IMR-90 (cell line): ENCODE data around the gene GKN1. TPM values are rescaled to one million over a fixed set of nuclear protein-coding genes. Genes with fewer than 3 reads are reported as not detected.

Experiments used
- ATAC-seq: fragments of 200-7000 bp; cut with Tn5 transposase; 2 replicates; pipeline ENCODE4 v1.9.1; 2020; ENCODE audit warnings: low read depth, mild to moderate bottlenecking, moderate library complexity
- BruUV-seq: library from RNA; stranded (reverse); fragments of 400-500 nt; replicated peaks from 2 replicates; lab custom pipeline; 2021; lab: Mats Ljungman, UMichigan
- CTCF ChIA-PET: fragments of 300-600 bp; formaldehyde crosslinking; extraction: SDS; loops from one replicate; lab custom pipeline; 2021; ENCODE audit warnings: antibody characterized with exemption; lab: Yijun Ruan, JAX
- POLR2A ChIA-PET: fragments of 300-600 bp; sonication (Branson Sonifier 250); formaldehyde crosslinking; loops from one replicate; lab custom pipeline; 2022; ENCODE audit warnings: antibody characterized with exemption; ENCODE audit not compliant: unreplicated experiment; lab: Charles Lee
- DNase-seq: peaks from one replicate; pipeline ENCODE4 v3.0.0; 2013
- H2AFZ ChIP-seq: replicated peaks from 2 replicates; pipeline ENCODE3; 2013; ENCODE audit warnings: low read length, mild to moderate bottlenecking; ENCODE audit not compliant: poor library complexity
- H2AK5ac ChIP-seq: 2 replicates; pipeline ENCODE4 v1.6.1; 2013; ENCODE audit warnings: low read depth, low read length, inconsistent platforms
- H2AK9ac ChIP-seq: replicated peaks from 2 replicates; pipeline ENCODE3; 2013; ENCODE audit warnings: mild to moderate bottlenecking, low read depth, low read length, moderate library complexity; ENCODE audit not compliant: poor library complexity
- H2BK120ac ChIP-seq: 2 replicates; pipeline ENCODE4 v1.6.1; 2013; ENCODE audit warnings: low read depth, low read length, inconsistent platforms
- H2BK15ac ChIP-seq: 3 replicates; pipeline ENCODE4 v1.6.1; 2013; ENCODE audit warnings: low read depth, low read length, inconsistent platforms
- H2BK20ac ChIP-seq: 2 replicates; pipeline ENCODE4 v1.6.1; 2013; ENCODE audit warnings: low read depth, mild to moderate bottlenecking, inconsistent platforms, low read length, moderate library complexity
- H2BK5ac ChIP-seq: 2 replicates; pipeline ENCODE4 v1.6.1; 2013; ENCODE audit warnings: mild to moderate bottlenecking, low read depth, low read length, inconsistent platforms; ENCODE audit not compliant: poor library complexity, severe bottlenecking
- H3K14ac ChIP-seq: replicated peaks from 2 replicates; pipeline ENCODE4 v1.6.1; 2013; ENCODE audit warnings: low read depth, low read length, inconsistent platforms
- H3K18ac ChIP-seq: 2 replicates; pipeline ENCODE4 v1.6.1; 2013; ENCODE audit warnings: low read depth, low read length, control low read depth
- H3K23ac ChIP-seq: 2 replicates; pipeline ENCODE4 v1.6.1; 2013; ENCODE audit warnings: low read depth, low read length, inconsistent platforms
- H3K27ac ChIP-seq: 2 replicates; pipeline ENCODE4 v1.5.1; 2013; ENCODE audit warnings: mild to moderate bottlenecking, control low read depth, low read length; ENCODE audit not compliant: insufficient read depth
- H3K27me3 ChIP-seq: 2 replicates; pipeline ENCODE4 v1.6.1; 2013; ENCODE audit warnings: low read length; ENCODE audit not compliant: control insufficient read depth, insufficient read depth
- H3K36me3 ChIP-seq: 2 replicates; pipeline ENCODE4 v1.6.1; 2013; ENCODE audit warnings: low read length, mixed read lengths; ENCODE audit not compliant: control insufficient read depth, insufficient read depth
- H3K4ac ChIP-seq: 2 replicates; pipeline ENCODE4 v1.6.1; 2013; ENCODE audit warnings: low read depth, low read length, inconsistent platforms
- H3K4me1 ChIP-seq: 2 replicates; pipeline ENCODE4 v1.6.1; 2013; ENCODE audit warnings: low read length, mixed read lengths; ENCODE audit not compliant: control insufficient read depth, insufficient read depth
- H3K4me2 ChIP-seq: 2 replicates; pipeline ENCODE4 v1.6.1; 2013; ENCODE audit warnings: low read depth, mild to moderate bottlenecking, control low read depth, low read length, moderate library complexity
- H3K4me3 ChIP-seq: 2 replicates; pipeline ENCODE4 v1.5.1; 2013; ENCODE audit warnings: low read depth, mild to moderate bottlenecking, control low read depth, low read length, moderate library complexity; ENCODE audit not compliant: insufficient read depth
- H3K56ac ChIP-seq: 2 replicates; pipeline ENCODE4 v1.6.1; 2013; ENCODE audit warnings: low read length, inconsistent platforms; ENCODE audit not compliant: insufficient read depth; ENCODE audit errors: extremely low read depth
- H3K79me1 ChIP-seq, 2 experiments: 2 replicates each; pipeline ENCODE4 v1.6.1; 2013; ENCODE audit warnings: low read length in 2 of 2, inconsistent platforms in 1 of 2, low read depth in 1 of 2
- H3K9ac ChIP-seq: 2 replicates; pipeline ENCODE4 v1.6.1; 2013; ENCODE audit warnings: low read depth, low read length, control low read depth
- H3K9me1 ChIP-seq: 2 replicates; pipeline ENCODE4 v1.6.1; 2013; ENCODE audit warnings: low read length, inconsistent platforms; ENCODE audit not compliant: insufficient read depth
- H3K9me3 ChIP-seq: 2 replicates; pipeline ENCODE4 v1.6.1; 2013; ENCODE audit warnings: low read length; ENCODE audit not compliant: control insufficient read depth, insufficient read depth
- H4K20me1 ChIP-seq: 2 replicates; pipeline ENCODE4 v1.6.1; 2013; ENCODE audit warnings: low read length, inconsistent platforms; ENCODE audit not compliant: insufficient read depth
- H4K5ac ChIP-seq: 2 replicates; pipeline ENCODE4 v1.6.1; 2013; ENCODE audit warnings: mild to moderate bottlenecking, low read depth, low read length, control low read depth
- H4K8ac ChIP-seq, 2 experiments: 2 replicates each; pipeline ENCODE4 v1.6.1; 2013; ENCODE audit warnings: low read depth in 2 of 2, low read length in 2 of 2, control low read depth in 1 of 2, inconsistent platforms in 1 of 2
- H4K91ac ChIP-seq: 2 replicates; pipeline ENCODE4 v1.6.1; 2013; ENCODE audit warnings: low read depth, low read length, inconsistent platforms; ENCODE audit not compliant: insufficient read depth
- BHLHE40 ChIP-seq: fragments of 150-350 bp; IDR thresholded peaks from 2 replicates; pipeline ENCODE4 v1.6.1; 2016; ENCODE audit warnings: mild to moderate bottlenecking, low read depth, low read length
- CEBPB ChIP-seq: IDR thresholded peaks from 2 replicates; pipeline ENCODE4 v1.6.1; 2012; ENCODE audit warnings: low read depth, low read length, improper control_type of control experiment
- CHD1 ChIP-seq: IDR thresholded peaks from 2 replicates; pipeline ENCODE4 v1.6.1; 2012; ENCODE audit warnings: low read depth, low read length, improper control_type of control experiment
- FOS ChIP-seq: fragments of 150-350 bp; IDR thresholded peaks from 2 replicates; pipeline ENCODE4 v1.6.1; 2016; ENCODE audit warnings: low read depth, low read length
- MAFK ChIP-seq: IDR thresholded peaks from 2 replicates; pipeline ENCODE4 v1.6.1; 2012; ENCODE audit warnings: low read depth, low read length, improper control_type of control experiment
- MAZ ChIP-seq: IDR thresholded peaks from 2 replicates; pipeline ENCODE4 v1.6.1; 2012; ENCODE audit warnings: low read depth, mild to moderate bottlenecking, low read length, improper control_type of control experiment, moderate library complexity, borderline replicate concordance
- MXI1 ChIP-seq: IDR thresholded peaks from 2 replicates; pipeline ENCODE4 v1.6.1; 2012; ENCODE audit warnings: low read depth, mild to moderate bottlenecking, low read length, moderate library complexity, borderline replicate concordance
- NFE2L2 ChIP-seq: fragments of 150-350 bp; IDR thresholded peaks from 2 replicates; pipeline ENCODE4 v1.6.1; 2016; ENCODE audit warnings: low read depth, mild to moderate bottlenecking, low read length
- POLR2A ChIP-seq: IDR thresholded peaks from 2 replicates; pipeline ENCODE4 v1.6.1; 2012; ENCODE audit warnings: mild to moderate bottlenecking, low read depth, low read length
- RAD21 ChIP-seq: IDR thresholded peaks from 2 replicates; pipeline ENCODE4 v1.6.1; 2012; ENCODE audit warnings: low read length, improper control_type of control experiment
- RCOR1 ChIP-seq: IDR thresholded peaks from 2 replicates; pipeline ENCODE4 v1.6.1; 2012; ENCODE audit warnings: mild to moderate bottlenecking, low read length, improper control_type of control experiment; ENCODE audit not compliant: insufficient replicate concordance
- SMC3 ChIP-seq: fragments of 150-350 bp; IDR thresholded peaks from 2 replicates; pipeline ENCODE4 v1.6.1; 2016; ENCODE audit warnings: low read depth, mild to moderate bottlenecking, antibody characterized with exemption, low read length, moderate library complexity
- WGBS, 2 experiments: methylation state at CpG; one replicate each; pipeline versions ENCODE4 v1.1.5 to v1.1.7; 2013; ENCODE audit warnings: missing lambda C conversion rate in 2 of 2; ENCODE audit not compliant: insufficient read length in 1 of 2; ENCODE audit errors: extremely low coverage in 2 of 2; 5-methylcytosine and 5-hydroxymethylcytosine counted together
- dilution Hi-C: fragments of 300-500 bp; cut with HindIII; formaldehyde crosslinking; loops from one replicate; pipeline ENCODE4 v1.14.3; 2018; ENCODE audit warnings: low sequenced_read_pairs; ENCODE audit not compliant: unreplicated experiment
- in situ Hi-C: fragments of 300-500 bp; cut with MboI; formaldehyde crosslinking; loops from 3 replicates; pipeline ENCODE4 v1.14.3; 2019; ENCODE audit warnings: low sequenced_read_pairs, inconsistent platforms, mixed read lengths
- intact Hi-C: fragments of 100-400 bp; cut with micrococcal nuclease; formaldehyde crosslinking; loops from 2 replicates; pipeline ENCODE4 v1.10.0; 2022
- polyA plus RNA-seq, 3 experiments: library from polyadenylated mRNA; depleted of rRNA; stranded (reverse); fragments of >200 nt; gene quantifications; 2 replicates each; pipeline ENCODE4 v1.2.3, GENCODE V29; 2012; ENCODE audit warnings: low replicate concordance in 1 of 3
- total RNA-seq: library from RNA; depleted of rRNA; stranded (reverse); fragments of >200 nt; gene quantifications from 2 replicates; pipeline ENCODE4 v1.2.3, GENCODE V29; 2012
- TF ChIP-seq, protein P1 (sequence below): fragments of 150-350 bp; IDR thresholded peaks from 2 replicates; pipeline ENCODE4 v1.6.1; 2016; ENCODE audit warnings: low read depth, mild to moderate bottlenecking, low read length, moderate library complexity, borderline replicate concordance
- TF ChIP-seq, protein P2 (sequence below): fragments of 150-350 bp; IDR thresholded peaks from 2 replicates; pipeline ENCODE4 v1.6.1; 2017; ENCODE audit warnings: mild to moderate bottlenecking, antibody characterized with exemption, low read length, low read depth

The GKN1 gene
- total and polyA plus RNA-seq, 2 of the 4 experiments (the other 2 are of a cell fraction): not detected

DNA sequence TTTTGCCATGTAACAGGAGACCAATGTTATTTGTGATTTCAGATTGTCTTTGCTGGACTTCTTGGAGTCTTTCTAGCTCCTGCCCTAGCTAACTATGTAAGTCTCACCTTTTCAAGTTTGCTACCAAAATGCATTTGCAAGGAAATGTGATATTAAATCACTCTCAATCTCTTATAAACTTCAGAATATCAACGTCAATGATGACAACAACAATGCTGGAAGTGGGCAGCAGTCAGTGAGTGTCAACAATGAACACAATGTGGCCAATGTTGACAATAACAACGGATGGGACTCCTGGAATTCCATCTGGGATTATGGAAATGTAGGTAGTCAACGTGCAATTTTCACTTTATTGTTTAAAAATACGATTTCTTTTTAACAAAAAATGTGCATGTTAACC lies 3.0 kb downstream of the GKN1 start (continued):
- TF ChIP-seq, protein P1, sequence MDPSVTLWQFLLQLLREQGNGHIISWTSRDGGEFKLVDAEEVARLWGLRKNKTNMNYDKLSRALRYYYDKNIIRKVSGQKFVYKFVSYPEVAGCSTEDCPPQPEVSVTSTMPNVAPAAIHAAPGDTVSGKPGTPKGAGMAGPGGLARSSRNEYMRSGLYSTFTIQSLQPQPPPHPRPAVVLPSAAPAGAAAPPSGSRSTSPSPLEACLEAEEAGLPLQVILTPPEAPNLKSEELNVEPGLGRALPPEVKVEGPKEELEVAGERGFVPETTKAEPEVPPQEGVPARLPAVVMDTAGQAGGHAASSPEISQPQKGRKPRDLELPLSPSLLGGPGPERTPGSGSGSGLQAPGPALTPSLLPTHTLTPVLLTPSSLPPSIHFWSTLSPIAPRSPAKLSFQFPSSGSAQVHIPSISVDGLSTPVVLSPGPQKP: no peak
- TF ChIP-seq, protein P2, sequence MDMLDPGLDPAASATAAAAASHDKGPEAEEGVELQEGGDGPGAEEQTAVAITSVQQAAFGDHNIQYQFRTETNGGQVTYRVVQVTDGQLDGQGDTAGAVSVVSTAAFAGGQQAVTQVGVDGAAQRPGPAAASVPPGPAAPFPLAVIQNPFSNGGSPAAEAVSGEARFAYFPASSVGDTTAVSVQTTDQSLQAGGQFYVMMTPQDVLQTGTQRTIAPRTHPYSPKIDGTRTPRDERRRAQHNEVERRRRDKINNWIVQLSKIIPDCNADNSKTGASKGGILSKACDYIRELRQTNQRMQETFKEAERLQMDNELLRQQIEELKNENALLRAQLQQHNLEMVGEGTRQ: no peak

DNA sequence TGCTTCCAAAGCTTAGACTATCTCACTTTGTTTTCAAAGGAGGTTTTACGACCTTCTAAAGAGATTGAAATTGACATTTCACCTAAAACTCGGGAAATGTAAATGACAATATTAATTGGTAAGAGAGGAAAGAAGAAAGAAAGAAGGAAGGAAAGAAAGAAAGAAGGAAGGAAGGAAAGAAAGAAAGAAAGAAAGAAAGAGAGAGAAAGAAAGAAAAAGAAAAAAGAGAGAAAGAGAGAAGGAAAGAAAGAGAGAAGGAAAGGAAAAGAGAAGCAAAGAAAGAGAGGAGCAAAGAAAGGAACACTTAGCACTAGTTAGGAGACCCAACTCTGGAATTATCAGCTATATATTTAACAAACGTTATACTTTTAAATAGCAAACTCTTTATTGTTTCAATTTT lies 3.7 kb downstream of the GKN1 start:
- no peak overlapping the region for H2BK120ac ChIP-seq
- H2BK20ac ChIP-seq: no peak overlapping the region
- 80% methylated on average over 1 of the region's 3 CpGs; no CpG with 5 or more reads in 1 of the 2 experiments for WGBS, 2 experiments
- H3K23ac ChIP-seq: no peak overlapping the region
- no peaks in the 10 kb centered on the region for H3K79me1 ChIP-seq
- dilution Hi-C loops: no loop called here
- no peak overlapping the region for H4K5ac ChIP-seq
- H3K9me1 ChIP-seq: peaks cover 8% of the 10 kb centered on the region; the same call in 1 of the 2 replicates
- no peak overlapping the region for H3K56ac ChIP-seq
- no peak overlapping the region for H3K18ac ChIP-seq
- H4K8ac ChIP-seq: no peak overlapping the region
- no peak overlapping the region for H2BK15ac ChIP-seq
- POLR2A ChIA-PET: no interaction called here
- H3K27me3 ChIP-seq: no peaks in the 10 kb centered on the region
- ATAC-seq (no peak), DNase-seq (no peak)
- H4K91ac ChIP-seq: no peak overlapping the region
- no peak overlapping the region for H2AFZ ChIP-seq
- no peaks in the 10 kb centered on the region for H3K9me3 ChIP-seq
- in situ Hi-C loops: no loop called here
- H3K4ac ChIP-seq: no peak overlapping the region
- no peak overlapping the region for H2AK9ac ChIP-seq
- H3K36me3 ChIP-seq: no peaks in the 10 kb centered on the region
- H3K4me2 ChIP-seq: no peak overlapping the region
- intact Hi-C loops: no loop called here
- H2AK5ac ChIP-seq: no peak overlapping the region
- no TSS peak for BruUV-seq
- no peak overlapping the region for H3K27ac ChIP-seq
- H3K4me3 ChIP-seq: no peak overlapping the region
- CTCF ChIA-PET: interaction anchor here (0.7 to 1.0 kb wide), 2 partner anchors 11 to 145 kb away, joined by 3 read pairs; no protein-coding TSS in a partner anchor
- no peak overlapping the region for H3K14ac ChIP-seq
- H2BK5ac ChIP-seq: no peak overlapping the region
- no peak overlapping the region for H3K9ac ChIP-seq
- no peaks in the 10 kb centered on the region for H4K20me1 ChIP-seq
- H3K4me1 ChIP-seq: peaks cover 5% of the 10 kb centered on the region
- TF ChIP-seq BHLHE40: no peak
- no peak for TF ChIP-seq MXI1
- TF ChIP-seq, protein P2: no peak
- no peak for TF ChIP-seq POLR2A
- TF ChIP-seq CHD1: no peak
- no peak for TF ChIP-seq RAD21
- TF ChIP-seq SMC3: no peak
- no peak for TF ChIP-seq CEBPB
- no peak for TF ChIP-seq MAFK
- no peak for TF ChIP-seq NFE2L2
- TF ChIP-seq RCOR1: no peak
- no peak for TF ChIP-seq FOS
- no peak for TF ChIP-seq MAZ
